Activated CD4-positive, alpha-beta memory T cell treated with anti-CD3 and anti-CD28 coated beads for 36 hours (primary cell): ENCODE results near the gene NUDT4. TPM values are rescaled to one million over a fixed set of nuclear protein-coding genes. Genes with fewer than 3 reads are reported as not detected.
A peak's percentile ranks its signal among the peaks of the same experiment; 100 is the strongest.
"Not testable (repeated sequence)": the region's sequence is repeated elsewhere in the genome, so short reads cannot be mapped to it uniquely, and the experiment has no call there.

Experiments
- CTCF ChIA-PET: fragments of 350-600 bp; sonication (Branson Sonifier 250); formaldehyde crosslinking; loops from one replicate; lab custom pipeline; 2021; ENCODE audit warnings: antibody characterized with exemption, inconsistent platforms; lab: Charles Lee
- POLR2A ChIA-PET: fragments of 350-600 bp; sonication (Branson Sonifier 250); formaldehyde crosslinking; loops from one replicate; lab custom pipeline; 2021; ENCODE audit warnings: antibody characterized with exemption; lab: Charles Lee
- DNase-seq: peaks from one replicate; pipeline ENCODE4 v3.0.0-alpha.2; 2020
- H3K27ac Mint-ChIP-seq: one replicate; pipeline ENCODE4 v1.8.0; 2021; ENCODE audit warnings: mixed read lengths
- H3K27me3 Mint-ChIP-seq: one replicate; pipeline ENCODE4 v1.8.0; 2021; ENCODE audit warnings: mixed read lengths
- H3K36me3 Mint-ChIP-seq: one replicate; pipeline ENCODE4 v1.8.0; 2021; ENCODE audit warnings: mixed read lengths
- H3K4me1 Mint-ChIP-seq: one replicate; pipeline ENCODE4 v1.8.0; 2021; ENCODE audit warnings: low read depth, mixed read lengths
- H3K4me3 Mint-ChIP-seq: one replicate; pipeline ENCODE4 v1.8.0; 2021; ENCODE audit warnings: mild to moderate bottlenecking, mixed read lengths
- H3K9me3 Mint-ChIP-seq: one replicate; pipeline ENCODE4 v1.8.0; 2021; ENCODE audit warnings: mixed read lengths
- intact Hi-C: fragments of 100-400 bp; cut with micrococcal nuclease; formaldehyde crosslinking; loops from one replicate; pipeline ENCODE4 v1.15.1; 2023
- total RNA-seq, 2 experiments: library from RNA; stranded (reverse); gene quantifications; one replicate each; pipeline ENCODE4 v1.2.3, GENCODE V29; 2021

NUDT4 gene
- total RNA-seq, 2 experiments from 2014 or later, result 58.2 TPM

GRCh38 chr12:93417967-93418480, 40.3 kb downstream of the NUDT4 start:
- CTCF ChIA-PET, result interaction anchor here (1.0 to 3.6 kb wide), 2 partner anchors 19 to 684 kb away, joined by 3 to 72 read pairs; no protein-coding TSS in a partner anchor
- intact Hi-C loops, result loop anchor here (5.0 kb wide), 3 partner anchors 391 to 684 kb away; no protein-coding TSS in a partner anchor
- no peaks in the 10 kb centered on the region for H3K27me3 Mint-ChIP-seq
- POLR2A ChIA-PET, result no interaction called here
- no peak for DNase-seq
- no peaks in the 10 kb centered on the region for H3K9me3 Mint-ChIP-seq
- H3K27ac Mint-ChIP-seq, result no peak overlapping the region
- H3K36me3 Mint-ChIP-seq, result peaks cover 3% of the 10 kb centered on the region
- peaks cover 83% of the 10 kb centered on the region for H3K4me1 Mint-ChIP-seq
- H3K4me3 Mint-ChIP-seq, result no peak overlapping the region

GRCh38 chr12:93419388-93420034, 41.8 kb downstream of the NUDT4 start:
- no peaks in the 10 kb centered on the region for H3K9me3 Mint-ChIP-seq
- H3K27me3 Mint-ChIP-seq, result no peaks in the 10 kb centered on the region
- ChIA-PET POLR2A (interaction anchor here (0.7 to 2.5 kb wide), 10 partner anchors 12 to 509 kb away, joined by 3 to 28 read pairs (median 4); no protein-coding TSS in a partner anchor), CTCF (interaction anchor here (0.6 to 3.6 kb wide), 40 partner anchors 9 to 879 kb away, joined by 3 to 72 read pairs (median 5); partner anchors contain the start of genes EEA1, MRPL42 and UBE2N)
- no peak overlapping the region for H3K27ac Mint-ChIP-seq
- H3K36me3 Mint-ChIP-seq, result peaks cover 1% of the 10 kb centered on the region
- no peak overlapping the region for H3K4me3 Mint-ChIP-seq
- H3K4me1 Mint-ChIP-seq, result peaks cover 85% of the 10 kb centered on the region
- DNase-seq, result no peak
- intact Hi-C loops, result loop anchor here (2.0 to 5.0 kb wide), 8 partner anchors 17 to 683 kb away; no protein-coding TSS in a partner anchor

- Mint-ChIP-seq H3K4me1 (peaks cover 84% of the 10 kb centered on the region), H3K27me3 (no peaks in the 10 kb centered on the region), H3K9me3 (no peaks in the 10 kb centered on the region), H3K36me3 (no peaks in the 10 kb centered on the region), H3K27ac (peak overlapping the region; percentile 21), H3K4me3 (no peak overlapping the region)
- CTCF ChIA-PET, result interaction anchor here (0.9 to 1.6 kb wide), 4 partner anchors 14 to 680 kb away, joined by 3 to 5 read pairs (median 3); no protein-coding TSS in a partner anchor
- intact Hi-C loops, result loop anchor here (5.0 kb wide), 1 partner anchor 510 kb away; no protein-coding TSS in a partner anchor
- POLR2A ChIA-PET, result interaction anchor here (0.9 to 1.9 kb wide), 2 partner anchors 14 to 19 kb away, joined by 3 to 6 read pairs; no protein-coding TSS in a partner anchor
- DNase-seq, result no peak
Observed at GRCh38 chr12:93422050-93422449, 44.3 kb downstream of the NUDT4 start.

GRCh38 chr12:93425736-93426411, 48.1 kb downstream of the NUDT4 start:
- no peaks in the 10 kb centered on the region for H3K9me3 Mint-ChIP-seq
- H3K4me3 Mint-ChIP-seq, result no peak overlapping the region
- POLR2A ChIA-PET, result interaction anchor here (0.7 to 2.0 kb wide), 3 partner anchors 9 to 1646 kb away, joined by 3 to 6 read pairs (median 3); no protein-coding TSS in a partner anchor
- peak overlapping the region; percentile 66 for H3K27ac Mint-ChIP-seq
- CTCF ChIA-PET, result interaction anchor here (1.0 to 1.5 kb wide), 4 partner anchors 9 to 439 kb away, joined by 3 to 8 read pairs (median 4); no protein-coding TSS in a partner anchor
- intact Hi-C loops, result no loop called here
- peaks cover 2% of the 10 kb centered on the region for H3K36me3 Mint-ChIP-seq
- H3K4me1 Mint-ChIP-seq, result peaks cover 83% of the 10 kb centered on the region
- DNase-seq, result no peak
- H3K27me3 Mint-ChIP-seq, result no peaks in the 10 kb centered on the region

GRCh38 chr12:93426412-93426805, 48.7 kb downstream of the NUDT4 start:
- Mint-ChIP-seq H3K4me1 (peaks cover 83% of the 10 kb centered on the region), H3K9me3 (no peaks in the 10 kb centered on the region), H3K36me3 (peaks cover 2% of the 10 kb centered on the region), H3K27me3 (no peaks in the 10 kb centered on the region), H3K27ac (peak overlapping the region; percentile 66), H3K4me3 (no peak overlapping the region)
- intact Hi-C loops, result no loop called here
- ChIA-PET CTCF (interaction anchor here (0.9 to 1.5 kb wide), 4 partner anchors 8 to 439 kb away, joined by 3 to 8 read pairs (median 4); no protein-coding TSS in a partner anchor), POLR2A (interaction anchor here (0.7 to 0.8 kb wide), 2 partner anchors 8 to 1646 kb away, joined by 3 read pairs; no protein-coding TSS in a partner anchor)
- no peak for DNase-seq

- CTCF ChIA-PET, result interaction anchor here (1.0 to 1.7 kb wide), 2 partner anchors 8 to 17 kb away, joined by 3 to 9 read pairs; no protein-coding TSS in a partner anchor
- no peaks in the 10 kb centered on the region for H3K9me3 Mint-ChIP-seq
- no peaks in the 10 kb centered on the region for H3K27me3 Mint-ChIP-seq
- intact Hi-C loops, result no loop called here
- no peak overlapping the region for H3K27ac Mint-ChIP-seq
- POLR2A ChIA-PET, result interaction anchor here (0.5 to 1.0 kb wide), 3 partner anchors 8 to 43 kb away, joined by 3 read pairs; no protein-coding TSS in a partner anchor
- peaks cover 2% of the 10 kb centered on the region for H3K36me3 Mint-ChIP-seq
- no peak for DNase-seq
- H3K4me1 Mint-ChIP-seq, result peaks cover 77% of the 10 kb centered on the region
- no peak overlapping the region for H3K4me3 Mint-ChIP-seq
Observed at GRCh38 chr12:93427779-93428564, 50.2 kb downstream of the NUDT4 start.

GRCh38 chr12:93429448-93429847, 51.7 kb downstream of the NUDT4 start:
- Mint-ChIP-seq H3K27ac (no peak overlapping the region), H3K36me3 (peaks cover 2% of the 10 kb centered on the region), H3K27me3 (no peaks in the 10 kb centered on the region), H3K4me1 (peaks cover 77% of the 10 kb centered on the region), H3K4me3 (no peak overlapping the region), H3K9me3 (no peaks in the 10 kb centered on the region)
- CTCF ChIA-PET, result interaction anchor here (0.9 to 1.1 kb wide), 2 partner anchors 9 to 10 kb away, joined by 4 to 6 read pairs; no protein-coding TSS in a partner anchor
- DNase-seq, result no peak
- POLR2A ChIA-PET, result no interaction called here
- intact Hi-C loops, result no loop called here

GRCh38 chr12:93429852-93430251, 52.1 kb downstream of the NUDT4 start:
- H3K36me3 Mint-ChIP-seq, result peaks cover 2% of the 10 kb centered on the region
- intact Hi-C loops, result no loop called here

GRCh38 chr12:93430280-93430679, 52.6 kb downstream of the NUDT4 start:
- ChIA-PET CTCF (interaction anchor here (0.9 to 1.1 kb wide), 2 partner anchors 10 to 11 kb away, joined by 4 to 6 read pairs; no protein-coding TSS in a partner anchor), POLR2A (no interaction called here)
- Mint-ChIP-seq H3K36me3 (peaks cover 2% of the 10 kb centered on the region), H3K4me1 (peaks cover 76% of the 10 kb centered on the region), H3K9me3 (no peaks in the 10 kb centered on the region), H3K27me3 (no peaks in the 10 kb centered on the region), H3K4me3 (no peak overlapping the region), H3K27ac (no peak overlapping the region)
- intact Hi-C loops, result no loop called here
- DNase-seq, result no peak

More at GRCh38 chr12:93429852-93430251, 52.1 kb downstream of the NUDT4 start:
- POLR2A ChIA-PET, result no interaction called here
- Mint-ChIP-seq H3K27me3 (no peaks in the 10 kb centered on the region), H3K4me3 (no peak overlapping the region), H3K9me3 (no peaks in the 10 kb centered on the region), H3K4me1 (peaks cover 76% of the 10 kb centered on the region), H3K27ac (no peak overlapping the region)
- no peak for DNase-seq
- CTCF ChIA-PET, result interaction anchor here (0.9 to 1.1 kb wide), 2 partner anchors 9 to 10 kb away, joined by 4 to 6 read pairs; no protein-coding TSS in a partner anchor

- intact Hi-C loops, H3K4me3 Mint-ChIP-seq, H3K36me3 Mint-ChIP-seq, POLR2A ChIA-PET, H3K27me3 Mint-ChIP-seq, DNase-seq, H3K27ac Mint-ChIP-seq, H3K9me3 Mint-ChIP-seq: not testable (repeated sequence)
- peaks cover 75% of the 10 kb centered on the region for H3K4me1 Mint-ChIP-seq
- CTCF ChIA-PET, result interaction anchor here (1.1 to 1.2 kb wide), 2 partner anchors 13 to 140 kb away, joined by 3 to 8 read pairs; partner anchors contain the start of gene SOCS2
Observed at GRCh38 chr12:93432031-93432430, 54.3 kb downstream of the NUDT4 start.
